OCI-LY7 (cell line): ENCODE data around the gene SLC35F1.

Source experiments
- EZH2phosphoT487 ChIP-seq: fragments of 200-600 bp; sonication (generic); IDR thresholded peaks from 2 replicates; pipeline ENCODE4 v1.6.1; 2018; ENCODE audit warnings: low read depth, borderline replicate concordance, mild to moderate bottlenecking, mixed run types, antibody characterized with exemption, low read length, moderate library complexity, mixed read lengths
- TF ChIP-seq, protein P1 (sequence below): fragments of 200-600 bp; sonication (generic); conservative IDR thresholded peaks from 2 replicates; pipeline ENCODE4 v1.5.1; 2014; ENCODE audit warnings: mild to moderate bottlenecking, antibody characterized with exemption, low read length, moderate library complexity, mixed read lengths

DNA sequence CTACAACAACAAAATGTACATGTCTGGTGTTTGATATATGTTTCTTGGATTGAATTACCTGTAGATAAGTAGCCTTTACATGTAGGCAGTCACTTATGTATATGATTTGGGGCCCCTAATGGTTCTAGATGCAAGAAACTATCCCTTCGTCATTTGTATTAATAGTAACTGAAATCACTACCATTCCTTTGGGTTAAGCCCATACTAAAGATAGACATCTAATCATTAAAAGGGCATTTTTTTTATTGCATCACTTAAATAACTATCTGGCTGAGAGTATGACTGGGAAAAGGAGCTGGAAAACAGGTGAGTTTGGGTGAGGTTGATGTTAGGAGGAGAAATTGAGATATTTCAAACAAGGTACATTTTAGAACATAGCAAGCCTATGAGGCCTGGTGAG, 427.6 kb downstream of the SLC35F1 start:
- TF ChIP-seq, protein P1, sequence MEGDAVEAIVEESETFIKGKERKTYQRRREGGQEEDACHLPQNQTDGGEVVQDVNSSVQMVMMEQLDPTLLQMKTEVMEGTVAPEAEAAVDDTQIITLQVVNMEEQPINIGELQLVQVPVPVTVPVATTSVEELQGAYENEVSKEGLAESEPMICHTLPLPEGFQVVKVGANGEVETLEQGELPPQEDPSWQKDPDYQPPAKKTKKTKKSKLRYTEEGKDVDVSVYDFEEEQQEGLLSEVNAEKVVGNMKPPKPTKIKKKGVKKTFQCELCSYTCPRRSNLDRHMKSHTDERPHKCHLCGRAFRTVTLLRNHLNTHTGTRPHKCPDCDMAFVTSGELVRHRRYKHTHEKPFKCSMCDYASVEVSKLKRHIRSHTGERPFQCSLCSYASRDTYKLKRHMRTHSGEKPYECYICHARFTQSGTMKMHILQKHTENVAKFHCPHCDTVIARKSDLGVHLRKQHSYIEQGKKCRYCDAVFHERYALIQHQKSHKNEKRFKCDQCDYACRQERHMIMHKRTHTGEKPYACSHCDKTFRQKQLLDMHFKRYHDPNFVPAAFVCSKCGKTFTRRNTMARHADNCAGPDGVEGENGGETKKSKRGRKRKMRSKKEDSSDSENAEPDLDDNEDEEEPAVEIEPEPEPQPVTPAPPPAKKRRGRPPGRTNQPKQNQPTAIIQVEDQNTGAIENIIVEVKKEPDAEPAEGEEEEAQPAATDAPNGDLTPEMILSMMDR, result no peak
- TF ChIP-seq EZH2phosphoT487, result no peak
